Smooth muscle cell (in vitro differentiated cells): ENCODE results near the gene GATA5. TPM values are rescaled to one million over a fixed set of nuclear protein-coding genes. Genes with fewer than 3 reads are reported as not detected.

Source experiments
- DNase-seq: peaks from one replicate; lab custom pipeline; 2025; ENCODE audit not compliant: unreplicated experiment; lab: John Stamatoyannopoulos, UW
- H2AFZ ChIP-seq: fragments of 200-600 bp; sonication (generic); 2 replicates; pipeline ENCODE4 v1.6.0; 2016; ENCODE audit warnings: antibody characterized with exemption, low read depth, mild to moderate bottlenecking
- H3F3A ChIP-seq: fragments of 200-600 bp; sonication (generic); 2 replicates; pipeline ENCODE4 v1.6.0; 2017; ENCODE audit warnings: antibody characterized with exemption, low read depth
- H3K27ac ChIP-seq: fragments of 200-600 bp; sonication (generic); 2 replicates; pipeline ENCODE4 v1.5.1; 2016; ENCODE audit warnings: low read depth, mild to moderate bottlenecking
- H3K27me3 ChIP-seq: fragments of 200-600 bp; sonication (generic); 2 replicates; pipeline ENCODE4 v1.6.1; 2016; ENCODE audit warnings: low read depth, mild to moderate bottlenecking
- H3K36me3 ChIP-seq: fragments of 200-600 bp; sonication (generic); 2 replicates; pipeline ENCODE4 v1.5.1; 2016; ENCODE audit warnings: low read depth
- H3K4me1 ChIP-seq: fragments of 200-600 bp; sonication (generic); 2 replicates; pipeline ENCODE4 v1.5.1; 2016; ENCODE audit warnings: low read depth
- H3K4me2 ChIP-seq: fragments of 200-600 bp; sonication (generic); 2 replicates; pipeline ENCODE4 v1.6.0; 2016; ENCODE audit warnings: mild to moderate bottlenecking
- H3K4me3 ChIP-seq: fragments of 200-600 bp; sonication (generic); 2 replicates; pipeline ENCODE4 v1.5.1; 2016; ENCODE audit warnings: mild to moderate bottlenecking
- H3K79me2 ChIP-seq: fragments of 200-600 bp; sonication (generic); 2 replicates; pipeline ENCODE4 v1.6.0; 2016; ENCODE audit warnings: low read depth, mild to moderate bottlenecking
- H3K9ac ChIP-seq: fragments of 200-600 bp; sonication (generic); 2 replicates; pipeline ENCODE4 v1.6.0; 2016; ENCODE audit warnings: low read depth
- H3K9me3 ChIP-seq: fragments of 200-600 bp; sonication (generic); replicated peaks from 2 replicates; pipeline ENCODE4 v1.5.1; 2016; ENCODE audit warnings: low read depth
- H4K20me1 ChIP-seq: fragments of 200-600 bp; sonication (generic); 2 replicates; pipeline ENCODE4 v1.6.0; 2016; ENCODE audit warnings: low read depth
- CTCF ChIP-seq: fragments of 200-600 bp; sonication (generic); IDR thresholded peaks from 2 replicates; pipeline ENCODE4 v1.5.1; 2017; ENCODE audit warnings: borderline replicate concordance, mild to moderate bottlenecking, antibody characterized with exemption; ENCODE audit not compliant: insufficient read depth, poor library complexity, severe bottlenecking
- WGBS: methylation state at CpG from one replicate; pipeline ENCODE4 v1.1.7; 2016; ENCODE audit warnings: low lambda C conversion rate; 5-methylcytosine and 5-hydroxymethylcytosine counted together
- polyA plus RNA-seq: library from polyadenylated mRNA; unstranded; fragments of >200 nt; fragmentation: Nextera tagmentation; extraction: Ambion mirVana; gene quantifications from 2 replicates; pipeline ENCODE4 v1.2.1, GENCODE V29; 2016
- total RNA-seq: library from RNA; depleted of rRNA; stranded (reverse); fragments of >200 nt; gene quantifications from 2 replicates; pipeline ENCODE4 v1.2.3, GENCODE V29; 2014

The GATA5 gene
- total and polyA plus RNA-seq, 2 experiments from 2014 or later, result 1.9 to 9.2 TPM

GRCh38 chr20:62476056-62476838 lies 452 bp upstream of the GATA5 start:
- Histone ChIP-seq H3K4me2 (peak overlapping the region; percentile 92), H2AFZ (peak overlapping the region; percentile 77), H3K9me3 (no peaks in the 10 kb centered on the region), H3K79me2 (peaks cover 11% of the 10 kb centered on the region), H3F3A (no peaks in the 10 kb centered on the region), H3K9ac (no peak overlapping the region), H3K27me3 (peaks cover 12% of the 10 kb centered on the region), H3K27ac (no peak overlapping the region), H3K4me3 (peak overlapping the region; percentile 71), H3K36me3 (no peaks in the 10 kb centered on the region), H4K20me1 (no peaks in the 10 kb centered on the region), H3K4me1 (peaks cover 16% of the 10 kb centered on the region)
- WGBS, result 3% methylated on average over 62 of the region's 82 CpGs
- no peak for TF ChIP-seq CTCF
- no peak for DNase-seq

- H3K27ac ChIP-seq, result no peak overlapping the region
- peak overlapping the region; percentile 71 for H3K4me3 ChIP-seq
- no peak overlapping the region for H3K9ac ChIP-seq
- peaks cover 4% of the 10 kb centered on the region for H4K20me1 ChIP-seq
- peaks cover 15% of the 10 kb centered on the region for H3K79me2 ChIP-seq
- DNase-seq, result no peak
- H3K36me3 ChIP-seq, result no peaks in the 10 kb centered on the region
- no peaks in the 10 kb centered on the region for H3K9me3 ChIP-seq
- H3K4me2 ChIP-seq, result peak overlapping the region; percentile 92
- TF ChIP-seq CTCF, result no peak
- H2AFZ ChIP-seq, result peak overlapping the region; percentile 67
- WGBS, result 2% methylated on average over 62 of the region's 93 CpGs
- peaks cover 12% of the 10 kb centered on the region for H3K27me3 ChIP-seq
- peaks cover 16% of the 10 kb centered on the region for H3K4me1 ChIP-seq
- no peaks in the 10 kb centered on the region for H3F3A ChIP-seq
These were observed 596 bp downstream of the GATA5 start for GRCh38 chr20:62475027-62475771.

- Histone ChIP-seq H3F3A (no peaks in the 10 kb centered on the region), H3K9ac (no peak overlapping the region), H3K4me1 (peaks cover 16% of the 10 kb centered on the region), H3K4me2 (peak overlapping the region; percentile 92), H2AFZ (peak overlapping the region; percentile 67), H3K79me2 (peaks cover 15% of the 10 kb centered on the region), H3K36me3 (no peaks in the 10 kb centered on the region), H3K27me3 (peaks cover 12% of the 10 kb centered on the region), H4K20me1 (peaks cover 4% of the 10 kb centered on the region), H3K27ac (no peak overlapping the region), H3K4me3 (peak overlapping the region; percentile 71), H3K9me3 (no peaks in the 10 kb centered on the region)
- 9% methylated on average over 25 of the region's 25 CpGs for WGBS
- no peak for DNase-seq
- TF ChIP-seq CTCF, result no peak
These were observed 1.2 kb downstream of the GATA5 start for GRCh38 chr20:62474604-62475026.
